PFSK-1 (cell line): Measurements from ENCODE around the gene TDG.

Source experiments
- FOXP2 ChIP-seq: optimal IDR thresholded peaks from 2 replicates; pipeline ENCODE3; 2011; ENCODE audit warnings: borderline replicate concordance, control low read depth, inconsistent platforms; ENCODE audit not compliant: insufficient read depth; ENCODE audit errors: extremely low read length, extremely low read depth
- POLR2AphosphoS5 ChIP-seq: IDR thresholded peaks from 2 replicates; pipeline ENCODE4 v1.6.1; 2012; ENCODE audit warnings: low read depth, mild to moderate bottlenecking, control low read depth, low read length, moderate library complexity
- SIN3A ChIP-seq: IDR thresholded peaks from 2 replicates; pipeline ENCODE4 v1.6.1; 2012; ENCODE audit warnings: mild to moderate bottlenecking, low read length, moderate library complexity, borderline replicate concordance; ENCODE audit not compliant: insufficient read depth
- TAF1 ChIP-seq: IDR thresholded peaks from 2 replicates; pipeline ENCODE4 v1.6.1; 2012; ENCODE audit warnings: low read length, control low read depth, borderline replicate concordance; ENCODE audit not compliant: insufficient read depth
- TF ChIP-seq, protein P1 (sequence below), 2 experiments: IDR thresholded peaks; 2 replicates each; pipeline versions ENCODE4 v1.6.1 to v1.8.0; 2011 to 2012; ENCODE audit warnings: low read depth in 2 of 2, low read length in 2 of 2, control low read depth in 1 of 2, inconsistent platforms in 1 of 2, mild to moderate bottlenecking in 1 of 2, moderate library complexity in 1 of 2; ENCODE audit not compliant: insufficient read depth in 1 of 2

Gene TDG

DNA sequence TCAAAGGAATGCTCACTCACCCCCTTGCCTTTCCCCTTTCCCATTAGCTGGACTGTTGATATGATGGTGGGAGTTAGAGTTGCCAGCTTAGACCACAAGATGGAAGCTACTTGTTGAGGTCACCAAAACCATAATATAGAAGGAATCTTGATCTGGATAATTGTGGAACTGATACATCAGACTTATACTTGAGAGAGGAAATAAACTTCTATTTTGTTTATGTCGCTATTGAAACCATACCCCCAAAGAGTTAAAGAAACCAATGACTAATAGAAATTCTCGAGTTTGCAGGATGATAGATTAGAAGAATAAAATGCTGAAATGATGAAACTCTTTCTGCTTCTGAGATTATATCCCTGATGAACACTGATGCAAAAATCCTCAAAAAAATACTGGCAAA lies 37.9 kb downstream of the TDG start:
- TF ChIP-seq, protein P1, sequence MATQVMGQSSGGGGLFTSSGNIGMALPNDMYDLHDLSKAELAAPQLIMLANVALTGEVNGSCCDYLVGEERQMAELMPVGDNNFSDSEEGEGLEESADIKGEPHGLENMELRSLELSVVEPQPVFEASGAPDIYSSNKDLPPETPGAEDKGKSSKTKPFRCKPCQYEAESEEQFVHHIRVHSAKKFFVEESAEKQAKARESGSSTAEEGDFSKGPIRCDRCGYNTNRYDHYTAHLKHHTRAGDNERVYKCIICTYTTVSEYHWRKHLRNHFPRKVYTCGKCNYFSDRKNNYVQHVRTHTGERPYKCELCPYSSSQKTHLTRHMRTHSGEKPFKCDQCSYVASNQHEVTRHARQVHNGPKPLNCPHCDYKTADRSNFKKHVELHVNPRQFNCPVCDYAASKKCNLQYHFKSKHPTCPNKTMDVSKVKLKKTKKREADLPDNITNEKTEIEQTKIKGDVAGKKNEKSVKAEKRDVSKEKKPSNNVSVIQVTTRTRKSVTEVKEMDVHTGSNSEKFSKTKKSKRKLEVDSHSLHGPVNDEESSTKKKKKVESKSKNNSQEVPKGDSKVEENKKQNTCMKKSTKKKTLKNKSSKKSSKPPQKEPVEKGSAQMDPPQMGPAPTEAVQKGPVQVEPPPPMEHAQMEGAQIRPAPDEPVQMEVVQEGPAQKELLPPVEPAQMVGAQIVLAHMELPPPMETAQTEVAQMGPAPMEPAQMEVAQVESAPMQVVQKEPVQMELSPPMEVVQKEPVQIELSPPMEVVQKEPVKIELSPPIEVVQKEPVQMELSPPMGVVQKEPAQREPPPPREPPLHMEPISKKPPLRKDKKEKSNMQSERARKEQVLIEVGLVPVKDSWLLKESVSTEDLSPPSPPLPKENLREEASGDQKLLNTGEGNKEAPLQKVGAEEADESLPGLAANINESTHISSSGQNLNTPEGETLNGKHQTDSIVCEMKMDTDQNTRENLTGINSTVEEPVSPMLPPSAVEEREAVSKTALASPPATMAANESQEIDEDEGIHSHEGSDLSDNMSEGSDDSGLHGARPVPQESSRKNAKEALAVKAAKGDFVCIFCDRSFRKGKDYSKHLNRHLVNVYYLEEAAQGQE (IDR thresholded peaks at IDR 0.05; ENCODE audit: insufficient read depth in 1 of 2, low read depth in 2 of 2, low read length in 2 of 2), result no peak
- TF ChIP-seq SIN3A (no peak), POLR2AphosphoS5 (no peak), TAF1 (no peak), FOXP2 (no peak)

DNA sequence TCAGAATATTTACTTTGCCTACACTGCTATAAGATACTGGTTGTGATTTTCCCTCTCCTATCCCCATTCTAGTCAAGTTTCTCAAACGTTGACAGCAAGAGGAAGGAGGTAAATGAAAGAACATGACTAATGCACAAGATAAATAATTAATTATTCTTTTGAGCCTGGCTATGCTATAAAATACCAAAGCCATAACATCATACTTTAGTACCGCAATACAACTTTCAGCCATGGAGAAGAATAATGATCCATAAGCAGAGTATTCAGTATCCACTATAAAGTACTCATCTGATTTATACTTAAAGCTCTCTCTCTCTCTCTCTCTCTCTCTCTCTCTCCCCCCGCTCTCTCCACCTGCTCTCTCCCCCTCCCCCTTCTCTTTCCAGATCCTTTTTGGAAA lies 41.3 kb downstream of the TDG start:
- TF ChIP-seq TAF1, result no peak
- TF ChIP-seq, protein P1 (IDR thresholded peaks at IDR 0.05; ENCODE audit: insufficient read depth in 1 of 2, low read depth in 2 of 2, low read length in 2 of 2), result no peak
- TF ChIP-seq SIN3A, result no peak
- no peak for TF ChIP-seq FOXP2
- TF ChIP-seq POLR2AphosphoS5, result no peak

DNA sequence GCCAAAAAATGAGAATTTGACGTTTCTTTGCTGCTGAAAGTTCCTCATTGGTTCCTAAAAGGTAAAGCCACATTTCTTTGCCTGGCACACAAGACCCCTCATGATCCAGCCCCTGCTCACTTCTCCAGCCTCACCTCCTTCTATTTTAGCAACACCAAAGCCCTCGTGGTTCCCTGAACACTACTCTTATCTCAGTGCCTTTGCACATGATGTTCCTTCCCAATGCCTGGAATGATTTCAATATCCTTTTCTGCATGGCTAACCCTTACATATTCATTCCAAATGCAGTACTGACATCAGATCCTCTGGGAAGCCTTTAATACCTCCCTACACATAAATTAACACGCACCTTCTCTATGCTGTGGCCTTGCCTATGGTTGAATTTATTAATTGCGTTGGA lies 44.4 kb downstream of the TDG start:
- TF ChIP-seq, protein P1 (IDR thresholded peaks at IDR 0.05; ENCODE audit: insufficient read depth in 1 of 2, low read depth in 2 of 2, low read length in 2 of 2), result no peak
- TF ChIP-seq SIN3A (no peak), POLR2AphosphoS5 (no peak), TAF1 (no peak), FOXP2 (no peak)

DNA sequence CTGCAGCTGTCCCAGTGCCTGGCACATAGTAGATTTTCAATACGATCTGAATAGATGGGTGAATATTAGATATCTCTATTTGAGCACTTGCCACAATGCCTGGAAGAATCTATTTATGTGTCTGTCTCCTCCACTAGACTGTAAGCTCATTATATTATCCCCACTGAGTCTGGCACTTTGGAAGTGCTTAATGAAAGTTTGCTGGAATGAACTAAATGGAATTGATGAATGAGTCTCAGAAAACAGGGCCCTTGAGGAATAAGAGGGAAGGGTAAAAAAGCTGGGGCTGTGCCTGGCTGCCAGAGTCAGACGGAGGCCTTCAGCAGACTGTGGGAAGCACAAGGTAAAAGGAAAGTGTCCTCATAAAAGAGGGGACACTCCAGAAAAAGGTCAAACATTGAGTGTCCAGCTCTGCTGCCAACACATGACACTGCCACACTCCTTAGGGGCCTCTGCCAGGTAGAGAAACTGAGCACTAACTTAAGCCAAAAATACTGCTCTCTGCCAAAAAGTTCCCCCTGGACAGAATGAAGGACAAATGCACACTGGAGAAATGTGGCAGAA lies 45.0 kb downstream of the TDG start:
- TF ChIP-seq TAF1 (no peak), SIN3A (no peak), FOXP2 (no peak), POLR2AphosphoS5 (no peak)
- TF ChIP-seq, protein P1 (IDR thresholded peaks at IDR 0.05; ENCODE audit: insufficient read depth in 1 of 2, low read depth in 2 of 2, low read length in 2 of 2), result no peak
